ENCODE measurements around the gene LCE2B. TPM values are rescaled to one million over a fixed set of nuclear protein-coding genes. Genes with fewer than 3 reads are reported as not detected.
A peak's percentile ranks its signal among the peaks of the same experiment; 100 is the strongest.
"Not testable (repeated sequence)": the region's sequence is repeated elsewhere in the genome, so short reads cannot be mapped to it uniquely, and the experiment has no call there.

Gene LCE2B, protein sequence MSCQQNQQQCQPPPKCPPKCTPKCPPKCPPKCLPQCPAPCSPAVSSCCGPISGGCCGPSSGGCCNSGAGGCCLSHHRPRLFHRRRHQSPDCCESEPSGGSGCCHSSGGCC
- not detected in 2 replicates for total RNA-seq

DNA sequence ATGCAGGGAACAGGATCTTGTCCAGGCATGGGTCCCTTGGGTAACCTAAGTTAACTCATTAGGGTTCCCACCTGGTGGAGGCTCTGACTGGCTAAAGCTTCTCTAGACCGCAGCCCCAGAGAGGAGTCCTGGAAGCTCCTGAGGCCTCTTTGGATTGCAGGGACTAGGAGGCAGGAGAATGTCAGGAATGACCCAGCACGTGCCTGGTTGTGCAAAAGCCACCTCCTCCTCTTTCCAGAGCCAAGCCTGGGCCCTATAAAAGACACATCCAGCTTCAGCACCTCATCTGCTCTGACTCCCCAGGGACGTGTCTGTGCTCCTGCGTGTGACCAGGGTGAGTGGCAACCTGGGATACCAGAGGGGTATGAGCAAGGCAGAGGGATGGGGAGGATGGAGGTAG is at the start of gene LCE2B:
LCE2B (plus strand) TSS at position 301 of the 400 bp plus-strand sequence. CDS start 721 bp downstream, outside the sequence.
- not testable (repeated sequence) for DNase-seq (ENCODE audit: low read depth in 2 of 2)

DNA sequence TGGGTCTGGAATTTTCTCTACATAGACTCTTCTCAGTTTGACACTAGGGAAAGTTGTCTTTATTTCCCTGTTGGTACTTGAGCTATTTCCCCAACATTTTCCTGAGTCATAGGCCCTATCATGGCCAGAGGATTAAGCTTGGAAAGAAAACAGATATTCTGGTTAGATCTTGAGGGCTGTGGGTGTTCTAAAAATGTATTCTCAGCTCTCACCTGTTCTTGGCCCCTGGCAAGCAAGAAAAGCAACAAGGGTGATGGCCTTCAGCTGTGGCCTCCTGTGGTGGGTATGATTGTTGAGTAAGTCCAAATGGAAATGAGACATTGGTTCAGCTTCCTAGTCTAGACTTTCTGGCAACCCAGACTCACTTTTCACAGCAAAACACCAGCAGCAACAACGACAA is 45.6 kb upstream of the LCE2B start:
- DNase-seq (ENCODE audit: low read depth in 2 of 2) = no peak

DNA sequence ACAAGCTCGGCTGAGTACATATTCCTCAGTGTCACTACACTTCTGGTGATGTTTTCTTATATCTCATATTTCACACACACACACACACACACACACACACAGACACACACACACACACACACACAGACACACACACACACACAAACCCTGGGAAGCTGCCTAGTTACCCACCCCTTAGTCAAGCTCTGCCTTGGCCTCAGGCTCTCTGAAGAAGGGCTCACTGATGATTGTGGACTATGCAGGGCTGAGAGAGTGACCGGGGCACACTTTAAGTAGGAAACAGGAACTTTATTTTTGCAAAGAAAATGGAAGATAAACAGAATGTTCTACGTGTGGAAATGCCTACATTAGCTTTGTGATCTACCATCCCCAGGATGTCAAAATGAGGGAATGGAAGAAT is 42.0 kb upstream of the LCE2B start:
- DNase-seq (ENCODE audit: low read depth in 2 of 2) = no peak

DNA sequence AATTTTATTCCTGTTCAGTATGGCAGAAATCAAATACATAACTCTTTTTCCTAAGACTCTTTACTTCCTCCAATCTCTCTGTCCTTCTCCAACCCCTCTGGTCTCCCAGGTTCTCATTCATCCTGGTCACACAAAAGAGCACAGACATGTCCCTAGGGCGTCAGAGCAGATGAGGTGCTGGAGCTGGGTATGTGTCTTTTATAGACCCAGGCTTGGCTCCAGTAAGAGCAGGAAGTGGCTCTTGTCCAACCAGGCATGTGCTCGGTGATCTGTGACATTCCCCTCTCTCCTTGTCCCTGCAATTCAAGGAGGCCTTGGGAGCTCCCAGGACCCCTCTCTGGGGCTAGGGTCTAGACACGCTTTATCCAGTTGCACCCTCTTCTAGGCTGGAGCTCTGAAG is 40.8 kb upstream of the LCE2B start:
- peak in 1 of 2 donors; percentile 37 for DNase-seq (ENCODE audit: low read depth in 2 of 2)

DNA sequence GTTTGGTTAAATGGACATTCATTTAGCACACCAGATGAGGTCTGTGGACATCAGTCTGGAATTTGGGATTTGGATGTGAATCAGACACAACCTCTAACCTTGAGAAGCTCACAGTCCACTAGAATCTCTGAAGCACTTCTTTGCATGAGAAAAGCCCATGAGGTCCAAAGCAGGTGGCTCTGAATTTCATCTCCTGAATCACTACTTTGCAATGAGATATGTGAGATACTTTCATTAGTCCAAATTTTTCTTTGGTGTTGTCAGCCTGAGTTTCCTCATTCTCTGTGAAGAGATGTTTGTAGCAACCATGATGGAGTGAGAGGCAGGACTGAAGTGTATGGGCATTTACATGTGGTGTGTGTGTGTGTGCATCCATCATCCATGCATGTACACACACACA is 39.3 kb upstream of the LCE2B start:
- DNase-seq (ENCODE audit: low read depth in 2 of 2) = no peak

DNA sequence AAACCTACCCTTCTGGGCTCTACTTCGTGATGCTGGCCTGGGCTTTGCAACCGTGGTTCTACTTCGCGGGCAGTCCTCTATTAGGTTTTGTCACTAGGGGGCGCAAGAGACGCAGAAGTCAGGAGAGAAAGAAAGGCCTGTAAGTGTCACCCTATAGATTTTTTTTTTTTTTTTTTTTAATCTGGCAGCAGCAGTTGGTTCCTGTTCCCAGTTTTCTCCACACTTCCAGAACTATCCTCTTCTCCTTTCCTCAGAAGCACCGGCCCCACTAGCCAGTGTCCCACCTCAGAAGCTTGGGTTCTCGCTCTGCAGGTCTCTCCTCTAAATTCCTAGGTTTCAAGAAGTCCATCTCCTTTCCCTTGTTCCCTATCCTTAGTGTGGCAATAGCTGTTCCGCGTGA is 31.8 kb upstream of the LCE2B start:
- peak; percentile 61 to 70 for DNase-seq (ENCODE audit: low read depth in 2 of 2)

DNA sequence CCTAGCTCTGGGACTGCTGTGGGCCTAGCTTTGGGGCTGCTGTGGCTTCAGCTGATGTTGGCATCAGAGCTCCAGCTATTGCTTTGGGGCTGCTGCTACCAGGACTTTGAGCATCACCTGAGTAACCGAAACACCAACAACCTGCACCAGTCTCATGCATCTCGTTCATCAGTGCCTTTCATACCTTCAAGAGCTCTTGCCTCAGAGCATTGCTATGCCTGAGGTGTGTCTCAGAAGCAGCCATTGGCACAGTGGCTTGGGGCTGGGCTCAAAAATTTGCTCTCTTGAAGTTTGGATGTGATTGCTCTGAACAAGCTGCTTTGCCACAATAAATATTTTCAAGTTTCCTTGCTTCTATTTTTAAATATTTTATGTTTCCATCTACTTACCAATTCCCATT is 29.5 kb upstream of the LCE2B start:
- no peak for DNase-seq (ENCODE audit: low read depth in 2 of 2)

DNA sequence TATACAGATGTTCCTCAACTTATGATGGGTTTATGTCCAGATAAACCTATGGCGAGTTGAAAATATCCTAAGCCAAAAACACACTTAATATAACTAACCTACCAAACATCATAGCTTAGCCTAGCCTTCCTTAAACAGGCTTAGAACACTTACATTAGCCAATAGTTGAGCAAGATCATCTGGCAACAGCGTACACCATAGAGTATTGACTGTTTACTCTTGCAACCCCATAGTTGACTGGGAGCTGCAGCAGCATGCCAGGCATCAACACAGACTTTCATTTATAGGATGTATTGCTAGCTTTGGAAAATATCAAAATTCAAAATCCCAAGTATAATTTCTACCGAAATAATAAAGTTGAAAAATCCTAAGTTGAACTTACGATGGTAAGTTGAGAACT is 28.2 kb upstream of the LCE2B start:
- DNase-seq (ENCODE audit: low read depth in 2 of 2) = no peak

DNA sequence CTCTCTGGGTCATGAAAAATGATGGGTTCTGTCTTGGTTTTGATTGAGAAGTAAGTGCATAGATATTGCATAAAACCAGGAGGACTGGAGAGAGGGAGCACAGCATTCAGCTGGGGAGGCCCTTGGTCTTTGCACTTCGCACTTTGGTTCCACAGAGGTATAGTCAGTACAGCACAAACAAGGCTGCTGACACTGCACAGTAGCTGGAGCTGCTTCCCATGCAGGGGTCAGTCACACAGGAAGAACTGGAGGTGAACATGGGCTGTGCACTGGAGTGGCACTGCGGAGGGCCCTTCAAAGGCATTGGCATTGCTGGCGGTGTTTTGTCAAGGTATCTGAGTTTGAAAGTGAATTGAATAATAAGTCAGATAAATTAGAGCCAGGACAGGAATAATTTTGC is 27.3 kb upstream of the LCE2B start:
- no peak for DNase-seq (ENCODE audit: low read depth in 2 of 2)

DNA sequence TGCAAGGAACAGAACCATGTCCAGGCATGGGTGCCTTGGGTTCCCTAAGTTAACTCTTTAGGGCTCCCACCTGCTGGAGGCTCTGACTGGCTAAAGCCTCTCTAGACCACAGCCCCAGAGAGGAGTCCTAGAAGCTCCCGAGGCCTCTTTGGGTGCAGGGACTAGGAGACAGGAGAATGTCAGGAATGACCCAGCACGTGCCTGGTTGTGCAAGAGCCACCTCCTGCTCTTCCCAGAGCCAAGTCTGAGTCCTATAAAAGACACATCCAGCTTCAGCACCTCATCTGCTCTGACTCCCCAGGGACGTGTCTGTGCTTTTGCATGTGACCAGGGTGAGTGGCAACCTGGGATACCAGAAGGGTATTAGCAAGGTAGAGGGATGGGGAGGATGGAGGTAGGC is 22.8 kb upstream of the LCE2B start, which contains the start of gene LCE2D:
LCE2D (plus strand) TSS at position 283 of the 400 bp plus-strand sequence. CDS start 726 bp downstream, outside the sequence.
- no peak for DNase-seq (ENCODE audit: low read depth in 2 of 2)

DNA sequence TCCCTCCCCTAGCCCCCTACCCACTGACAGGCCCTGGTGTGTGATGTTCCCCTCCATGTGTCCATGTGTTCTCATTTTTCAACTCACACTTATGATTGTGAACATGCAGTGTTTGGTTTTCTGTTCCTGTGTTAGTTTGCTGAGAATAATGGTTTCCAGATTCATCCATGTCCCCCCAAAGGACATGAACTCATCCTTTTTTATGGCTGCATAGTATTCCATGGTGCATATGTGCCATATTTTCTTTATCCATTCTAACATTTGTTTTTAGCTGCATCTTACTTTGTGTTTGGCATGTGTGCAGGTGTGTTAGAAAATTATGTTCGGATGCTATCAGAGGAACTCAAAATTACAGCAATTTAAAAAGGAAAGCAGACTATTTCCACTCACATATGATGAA is 19.8 kb upstream of the LCE2B start:
- not testable (repeated sequence) for DNase-seq (ENCODE audit: low read depth in 2 of 2)

DNA sequence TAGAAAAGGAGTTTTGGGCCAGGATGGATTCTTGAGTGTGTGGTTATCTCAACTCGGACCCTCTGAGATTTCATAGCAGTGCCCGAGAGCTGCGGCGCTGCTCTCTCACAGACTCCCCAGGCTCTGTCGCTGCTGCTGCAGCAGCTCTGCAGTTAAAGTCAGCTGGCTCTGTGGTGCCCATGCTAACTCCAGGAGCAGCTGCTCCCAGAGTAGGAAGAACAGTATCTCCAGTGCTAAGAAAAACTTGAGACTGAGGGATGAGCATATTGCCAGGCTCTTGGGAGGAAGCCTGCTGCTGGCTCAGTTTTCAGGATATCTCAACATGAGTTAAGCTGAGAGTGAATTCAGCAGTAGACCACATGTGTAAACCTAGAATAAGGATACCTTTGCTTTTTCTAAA is 18.3 kb upstream of the LCE2B start:
- DNase-seq (ENCODE audit: low read depth in 2 of 2) = no peak

DNA sequence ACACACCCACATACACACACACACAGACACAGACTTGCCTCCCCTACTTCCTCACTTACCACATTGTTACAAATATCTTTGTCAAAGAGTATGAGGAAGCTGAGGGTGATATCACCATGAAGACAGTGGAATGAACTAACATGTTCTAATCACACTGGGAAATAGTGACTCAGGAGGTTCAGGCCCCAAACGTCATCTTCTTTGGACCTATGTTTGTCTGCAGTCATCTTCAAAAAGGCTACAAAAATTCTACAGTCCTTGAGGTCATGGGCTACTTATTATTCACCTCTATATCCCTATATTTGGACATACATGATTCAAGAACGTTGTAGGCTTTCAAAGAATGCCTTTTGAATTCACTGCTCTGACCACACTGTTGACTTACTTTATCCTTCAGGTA is 12.9 kb upstream of the LCE2B start:
- no peak for DNase-seq (ENCODE audit: low read depth in 2 of 2)

DNA sequence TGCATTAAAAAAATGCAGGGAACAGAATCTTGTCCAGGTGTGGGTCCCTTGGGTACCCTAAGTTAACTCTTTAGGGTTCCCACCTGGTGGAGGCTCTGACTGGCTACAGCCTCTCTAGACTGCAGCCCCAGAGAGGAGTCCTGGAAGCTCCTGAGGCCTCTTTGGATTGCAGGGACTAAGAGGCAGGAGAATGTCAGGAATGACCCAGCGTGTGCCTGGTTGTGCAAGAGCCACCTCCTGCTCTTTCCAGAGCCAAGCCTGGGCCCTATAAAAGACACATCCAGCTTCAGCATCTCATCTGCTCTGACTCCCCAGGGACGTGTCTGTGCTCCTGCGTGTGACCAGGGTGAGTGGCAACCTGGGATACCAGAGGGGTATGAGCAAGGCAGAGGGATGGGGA is 10.9 kb upstream of the LCE2B start, which contains the start of gene LCE2C:
LCE2C (plus strand) TSS at position 297 of the 400 bp plus-strand sequence. CDS start 737 bp downstream, outside the sequence.
- DNase-seq (ENCODE audit: low read depth in 2 of 2) = not testable (repeated sequence)

DNA sequence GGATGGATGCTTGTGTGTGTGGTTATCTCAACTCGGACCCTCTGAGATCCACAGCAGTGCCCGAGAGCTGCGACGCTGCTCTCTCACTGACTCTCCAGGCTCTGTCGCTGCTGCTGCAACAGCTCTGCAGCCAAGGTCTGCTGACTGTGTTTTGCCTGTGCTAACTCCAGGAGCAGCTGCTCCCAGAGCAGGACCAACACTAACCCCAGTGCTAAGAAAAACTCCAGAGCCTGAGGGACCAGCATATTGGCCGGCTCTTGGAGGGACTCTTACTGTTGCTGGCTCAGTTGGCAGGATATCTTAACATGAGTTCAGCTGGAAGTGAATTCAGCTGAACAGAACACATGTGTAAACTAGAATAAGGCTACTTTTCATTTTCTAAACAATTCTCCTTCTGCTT is 6.5 kb upstream of the LCE2B start:
- DNase-seq (ENCODE audit: low read depth in 2 of 2) = no peak

DNA sequence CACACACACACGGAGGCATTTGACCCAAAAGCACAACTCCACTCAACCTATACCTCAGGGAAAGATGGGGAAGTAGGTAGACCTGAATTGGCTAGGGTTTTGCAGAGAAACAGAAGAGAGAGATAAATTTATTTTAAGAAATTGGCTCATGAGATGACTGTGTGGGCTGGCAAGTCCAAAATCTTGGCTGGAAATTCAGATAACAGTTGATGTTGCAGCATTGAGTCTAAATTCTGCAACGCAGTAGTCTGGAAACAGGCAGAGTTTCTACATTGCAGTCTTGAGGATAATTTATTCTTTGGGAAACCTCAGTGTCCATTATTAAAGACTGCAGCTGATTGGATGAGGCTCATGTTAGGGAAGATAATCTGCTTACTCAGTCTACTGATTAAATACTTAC is 4.3 kb upstream of the LCE2B start:
- no peak for DNase-seq (ENCODE audit: low read depth in 2 of 2)

DNA sequence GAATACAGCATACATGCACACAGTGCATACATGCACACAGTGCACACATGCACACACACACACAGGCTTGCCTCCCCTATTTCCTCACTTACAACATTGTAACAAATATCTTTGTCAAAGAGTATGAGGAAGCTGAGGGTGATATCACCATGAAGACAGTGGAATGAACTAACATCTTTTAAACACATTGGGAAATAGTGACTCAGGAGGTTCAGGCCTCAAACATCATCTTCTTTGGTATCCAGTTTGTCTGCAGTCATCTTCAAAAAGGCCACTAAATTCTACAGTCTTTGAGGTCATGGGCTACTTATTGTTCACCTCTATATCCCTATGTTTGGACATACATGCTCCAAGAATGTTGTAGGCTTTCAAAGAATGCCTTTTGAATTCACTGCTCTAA is 2.1 kb upstream of the LCE2B start:
- DNase-seq (ENCODE audit: low read depth in 2 of 2) = no peak

DNA sequence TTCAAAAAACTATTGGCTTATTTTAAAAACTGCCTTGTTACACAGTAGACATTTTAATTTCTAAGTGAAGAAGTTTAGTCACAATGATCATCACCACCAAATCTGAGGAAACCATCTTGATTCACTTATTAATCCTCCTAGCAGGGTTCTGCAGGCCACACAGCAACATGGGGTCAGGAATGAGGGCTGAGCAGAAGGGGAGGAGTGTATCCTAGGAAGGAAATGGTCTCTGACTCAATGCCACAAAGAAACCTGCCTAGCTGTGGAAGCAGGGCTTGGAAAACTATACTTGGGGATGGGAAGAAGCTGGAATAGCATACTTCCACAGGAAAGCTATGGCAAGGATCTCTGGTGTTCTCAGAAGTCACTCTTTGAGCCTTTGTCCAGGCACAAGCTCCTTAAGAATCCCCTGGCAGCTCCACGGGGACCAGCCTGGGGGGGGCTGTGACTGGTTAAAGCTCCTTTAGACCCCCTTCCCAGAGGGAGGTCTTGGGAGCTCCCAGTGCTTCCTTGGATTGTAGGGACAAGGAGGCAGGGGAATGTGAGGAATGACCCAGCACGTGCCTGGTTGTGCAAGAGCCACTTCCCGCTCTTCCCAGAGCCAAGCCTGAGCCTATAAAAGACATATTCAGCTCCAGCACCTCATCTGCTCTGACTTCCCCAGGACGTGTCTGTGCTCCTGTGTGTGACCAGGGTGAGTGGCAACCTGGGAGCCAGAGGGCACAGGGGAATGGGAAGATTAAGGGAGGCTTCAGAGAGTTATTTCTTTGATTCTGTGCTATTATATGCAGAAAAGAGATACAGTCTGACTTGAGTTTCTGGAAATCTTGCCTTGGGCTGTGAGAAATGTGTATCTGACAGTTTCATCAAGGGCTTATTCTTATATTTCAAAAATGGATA is 12.0 kb downstream of the LCE2B start, which contains the start of gene LCE2A:
LCE2A (plus strand) TSS at position 645 of the 900 bp plus-strand sequence. CDS start 557 bp downstream, outside the sequence.
- DNase-seq (ENCODE audit: low read depth in 2 of 2) = peak in 1 of 2 donors; percentile 60

DNA sequence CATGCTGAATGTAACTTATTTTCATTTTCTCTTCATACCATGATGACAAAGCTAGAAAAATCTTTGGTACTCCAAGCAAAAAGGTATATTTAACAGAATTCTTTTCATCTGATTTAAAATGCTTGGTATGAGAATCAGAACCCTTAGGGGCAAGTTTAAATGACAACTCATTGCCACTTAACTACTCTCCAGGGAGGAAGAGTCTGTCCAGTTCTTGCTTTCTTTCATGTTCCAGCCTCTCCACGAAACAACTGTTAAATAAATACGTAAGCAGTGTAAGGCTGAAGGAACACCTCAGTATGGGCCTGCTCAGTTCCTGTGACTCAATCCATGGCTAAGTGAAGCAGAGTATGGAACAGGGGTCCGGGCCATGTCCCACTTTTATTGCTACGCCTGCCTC is 13.8 kb downstream of the LCE2B start:
- DNase-seq (ENCODE audit: low read depth in 2 of 2) = no peak

DNA sequence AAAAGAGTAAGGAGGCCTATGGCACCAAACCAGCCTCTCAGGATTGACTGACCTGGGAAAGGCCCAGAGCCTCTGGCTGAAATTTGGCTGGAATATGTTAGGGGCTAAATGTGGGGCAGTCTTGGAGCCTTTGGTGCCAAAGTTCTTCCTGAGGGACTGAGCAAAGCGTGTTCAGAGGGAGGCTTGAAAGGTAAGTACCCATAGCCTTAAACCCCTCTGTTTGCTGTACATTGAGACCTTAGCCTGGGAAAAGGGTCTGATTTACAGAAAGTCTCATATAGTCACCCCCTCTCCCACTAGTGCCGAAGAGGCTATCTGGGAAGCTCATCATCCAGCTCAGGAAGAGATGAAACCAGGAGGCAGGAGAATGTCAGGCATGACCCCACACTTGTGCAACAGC is 21.9 kb downstream of the LCE2B start, which contains the start of gene LCE4A:
LCE4A (plus strand) TSS at position 301 of the 400 bp plus-strand sequence. CDS start 916 bp downstream, outside the sequence.
- no peak for DNase-seq (ENCODE audit: low read depth in 2 of 2)

DNA sequence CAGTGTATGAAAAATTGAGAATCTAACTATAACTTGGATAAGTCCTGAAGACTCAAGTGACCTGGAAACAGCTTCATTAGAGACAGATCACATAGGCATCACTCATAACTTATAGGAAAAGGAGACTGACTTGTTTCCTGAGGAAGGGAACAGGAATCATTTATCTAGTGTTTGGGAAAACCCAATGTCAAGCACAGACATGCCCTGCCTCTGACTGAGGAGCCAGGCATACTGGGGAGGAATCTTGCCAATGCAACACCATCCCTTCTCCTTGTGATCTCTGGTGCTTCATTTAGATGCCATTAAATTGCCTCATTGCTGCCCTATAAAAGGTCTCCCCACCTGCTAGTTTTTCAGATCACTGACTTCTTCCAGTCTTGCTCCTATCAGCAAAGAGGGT is 32.3 kb downstream of the LCE2B start:
- no peak for DNase-seq (ENCODE audit: low read depth in 2 of 2)

DNA sequence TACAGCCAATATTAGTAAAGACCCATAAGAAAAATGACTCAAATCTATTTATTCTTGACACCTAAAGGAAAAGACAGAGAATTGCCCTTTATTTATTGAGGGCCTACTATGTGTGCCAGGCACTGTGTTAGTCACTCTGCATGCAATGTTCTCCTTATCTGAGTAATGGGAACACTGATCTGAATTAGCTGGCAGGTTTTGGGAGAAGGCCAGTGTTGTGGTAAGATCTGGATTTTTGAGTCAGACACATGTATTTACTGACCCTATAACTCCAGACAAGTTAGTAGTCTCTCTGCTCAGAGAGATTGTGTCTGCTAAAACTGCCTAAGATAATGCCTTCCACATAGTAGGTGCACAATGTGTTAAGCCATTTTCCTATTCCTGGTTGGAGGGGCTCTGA is 39.3 kb downstream of the LCE2B start:
- no peak for DNase-seq (ENCODE audit: low read depth in 2 of 2)

DNA sequence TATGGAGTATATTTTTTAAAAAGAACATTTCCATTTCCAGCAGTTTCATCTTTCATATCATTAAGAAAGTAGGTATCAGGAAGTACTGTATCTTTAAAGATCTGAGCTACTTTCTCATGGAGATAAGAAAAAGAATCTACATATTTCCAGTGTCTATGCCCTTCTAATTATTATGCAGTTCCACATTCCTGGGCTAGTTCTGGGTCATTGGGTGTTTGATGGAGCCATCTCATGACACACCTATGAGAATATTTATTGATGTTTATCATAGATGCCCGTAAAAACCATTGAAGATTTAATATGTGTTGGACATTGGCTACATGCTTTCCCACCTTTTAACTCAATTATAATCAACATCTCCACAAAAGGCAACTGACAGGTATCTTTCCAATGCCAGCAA is 43.1 kb downstream of the LCE2B start:
- DNase-seq (ENCODE audit: low read depth in 2 of 2) = no peak
